GM19463 (cell line): Measurements from ENCODE around the gene SH2B2.
"Not testable (repeated sequence)": the region's sequence is repeated elsewhere in the genome, so short reads cannot be mapped to it uniquely, and the experiment has no call there.

Source experiments
- ATAC-seq: cut with Tn5 transposase; IDR thresholded peaks from one replicate; pipeline ENCODE4 v1.9.1; 2021; ENCODE audit warnings: mild to moderate bottlenecking, moderate library complexity; ENCODE audit not compliant: unreplicated experiment

The SH2B2 gene

GRCh38 chr7:102303669-102304422, 17.2 kb downstream of the SH2B2 start:
- ATAC-seq: no peak

GRCh38 chr7:102304668-102305067, 18.0 kb downstream of the SH2B2 start:
- ATAC-seq: no peak

GRCh38 chr7:102305414-102306268, 19.0 kb downstream of the SH2B2 start:
- ATAC-seq: peak; percentile 38

DNA sequence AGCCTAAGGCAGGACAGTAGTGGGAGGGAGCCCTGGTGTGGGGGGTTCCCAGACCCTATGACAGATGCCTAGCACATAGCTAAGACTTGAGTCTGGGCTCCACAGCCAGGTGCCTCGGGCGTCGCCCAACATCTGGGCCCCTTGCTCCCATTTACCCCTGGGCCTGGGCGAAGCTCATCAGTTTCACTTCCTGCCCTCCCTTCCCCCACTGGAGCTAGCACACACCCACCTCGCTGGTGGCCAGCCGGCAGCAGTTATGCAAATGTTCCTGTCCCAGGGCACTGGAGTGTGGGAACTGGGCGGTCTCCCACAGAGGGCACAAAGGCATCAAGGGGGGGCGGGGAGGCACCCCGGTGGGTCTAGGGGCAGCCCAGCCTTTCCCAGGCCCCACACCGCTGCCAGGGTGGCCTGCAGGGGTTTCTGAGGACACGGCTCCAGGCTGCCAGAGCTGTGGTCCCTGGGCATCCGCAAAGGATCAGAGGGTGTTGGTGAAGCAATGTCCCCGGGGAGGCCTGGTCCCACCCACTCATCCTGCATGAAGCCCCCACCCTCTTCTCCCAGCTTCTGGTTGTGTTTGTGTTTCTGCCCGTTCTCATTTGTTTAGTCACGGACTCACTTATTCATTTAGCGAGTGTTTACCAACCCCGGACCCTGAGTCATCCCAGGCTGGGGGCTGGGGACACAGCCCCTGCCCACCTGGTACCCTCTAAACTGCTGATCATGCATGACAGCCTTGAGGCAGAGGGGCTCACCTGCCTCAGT, 20.4 kb downstream of the SH2B2 start:
- peak; percentile 79 for ATAC-seq

GRCh38 chr7:102310414-102310815, 23.7 kb downstream of the SH2B2 start:
- ATAC-seq: no peak

DNA sequence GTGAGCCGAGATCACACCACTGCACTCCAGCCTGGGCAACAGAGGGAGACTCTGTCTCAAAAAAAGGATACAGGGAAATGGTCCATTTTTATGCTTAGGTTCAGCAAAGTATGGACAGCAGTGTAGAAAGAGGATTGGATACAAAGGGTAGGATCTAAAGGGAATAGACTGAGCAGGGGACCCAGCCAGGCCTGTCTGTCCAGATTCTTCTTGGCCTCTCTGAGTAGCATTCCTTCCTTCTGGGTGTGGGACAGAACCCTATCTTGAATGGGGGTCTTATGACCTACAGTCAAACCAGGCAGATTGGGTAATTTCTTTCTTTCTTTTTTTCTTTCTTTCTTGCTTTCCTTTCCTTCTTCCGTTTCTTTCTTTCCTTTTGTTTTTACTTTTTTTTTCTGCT, 25.6 kb downstream of the SH2B2 start:
- ATAC-seq: no peak

DNA sequence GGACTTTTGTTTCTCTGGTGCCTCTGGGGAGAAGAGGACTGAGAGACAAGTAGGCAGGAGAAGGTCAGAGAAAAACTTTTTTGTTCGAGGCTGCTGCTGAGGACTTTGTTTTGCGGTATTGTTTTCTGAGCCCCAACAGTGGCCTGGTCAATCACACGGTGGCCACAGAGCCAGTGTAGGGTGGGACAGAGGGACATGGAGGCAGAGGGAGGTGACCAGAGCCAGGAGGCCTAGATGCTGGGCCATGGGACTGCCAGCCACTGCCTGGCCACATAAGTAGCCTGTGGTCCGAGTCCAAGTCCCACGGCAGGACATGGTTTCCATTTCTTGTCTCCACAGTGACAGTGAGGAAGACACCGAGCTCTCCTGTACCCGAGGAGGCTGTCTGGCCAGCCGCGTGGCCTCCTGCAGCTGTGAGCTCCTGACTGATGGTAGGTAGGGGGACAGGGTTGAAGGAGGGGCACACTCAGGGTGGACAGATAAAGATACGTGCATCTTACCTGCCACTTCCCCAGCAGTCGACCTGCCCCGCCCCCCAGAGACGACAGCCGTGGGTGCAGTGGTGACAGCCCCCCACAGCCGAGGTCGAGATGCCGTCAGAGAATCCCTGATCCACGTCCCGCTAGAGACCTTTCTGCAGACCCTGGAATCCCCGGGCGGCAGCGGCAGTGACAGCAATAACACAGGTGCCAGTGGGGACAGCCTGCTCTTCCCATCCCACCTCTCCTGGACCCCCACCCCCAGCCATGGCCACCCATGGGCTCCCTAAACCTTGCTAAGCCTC, 27.5 kb downstream of the SH2B2 start:
- no peak for ATAC-seq

- ATAC-seq: no peak
Measured at GRCh38 chr7:102317231-102318059, 30.8 kb downstream of the SH2B2 start.

GRCh38 chr7:102318482-102318971, 31.9 kb downstream of the SH2B2 start:
- ATAC-seq: no peak

- no peak for ATAC-seq
Measured at GRCh38 chr7:102319671-102320070, 33.0 kb downstream of the SH2B2 start.

GRCh38 chr7:102320181-102320580, 33.5 kb downstream of the SH2B2 start:
- no peak for ATAC-seq

GRCh38 chr7:102320601-102321350, 34.1 kb downstream of the SH2B2 start:
- no peak for ATAC-seq

- ATAC-seq: no peak
Measured at GRCh38 chr7:102321351-102322201, 34.9 kb downstream of the SH2B2 start.

DNA sequence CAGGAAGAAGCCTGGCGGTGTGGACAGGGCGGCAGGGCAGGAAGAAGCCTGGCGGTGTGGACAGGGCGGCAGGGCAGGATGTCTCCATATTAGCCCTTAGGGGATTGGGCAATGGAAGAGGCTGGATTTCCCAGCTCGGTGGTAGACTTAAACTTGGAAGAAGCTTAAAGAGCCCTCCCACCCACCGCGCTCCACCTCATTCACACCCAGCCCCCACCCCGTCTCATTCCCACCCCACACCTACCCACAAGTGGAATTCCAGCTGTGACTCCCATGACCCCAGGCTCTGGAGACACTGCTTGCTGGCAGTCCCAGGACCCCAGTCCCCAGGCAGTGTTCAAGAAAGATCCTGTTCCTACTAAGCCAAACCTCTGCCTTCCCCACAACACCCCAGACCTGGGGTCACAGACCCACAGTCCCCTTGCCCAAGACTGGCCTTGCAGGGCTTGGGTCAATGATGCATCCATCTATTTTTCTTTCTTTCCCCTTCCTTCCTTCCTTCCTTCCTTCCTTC, 35.6 kb downstream of the SH2B2 start:
- no peak for ATAC-seq

DNA sequence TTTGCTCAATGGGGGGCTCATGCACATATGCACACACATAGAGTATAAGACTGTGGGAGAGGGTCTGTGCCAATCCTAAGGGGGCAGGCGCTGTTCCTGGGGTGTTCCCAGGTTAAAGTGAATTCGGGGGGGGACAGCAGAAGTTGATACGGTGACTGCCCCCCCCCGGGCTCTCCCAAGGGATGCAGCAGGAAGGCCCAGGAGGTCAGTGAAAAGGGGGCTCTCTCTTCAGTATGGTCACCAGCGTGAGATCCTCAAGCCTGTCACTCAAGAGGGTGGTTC, 37.2 kb downstream of the SH2B2 start:
- ATAC-seq: no peak

- not testable (repeated sequence) for ATAC-seq
Measured at GRCh38 chr7:102325106-102325505, 38.4 kb downstream of the SH2B2 start.

- ATAC-seq: no peak
Measured at GRCh38 chr7:102326157-102326889, 39.7 kb downstream of the SH2B2 start.
